Measurements from ENCODE around the gene CARD10.
"Not testable (repeated sequence)": the region's sequence is repeated elsewhere in the genome, so short reads cannot be mapped to it uniquely, and the experiment has no call there.

Gene CARD10

DNA sequence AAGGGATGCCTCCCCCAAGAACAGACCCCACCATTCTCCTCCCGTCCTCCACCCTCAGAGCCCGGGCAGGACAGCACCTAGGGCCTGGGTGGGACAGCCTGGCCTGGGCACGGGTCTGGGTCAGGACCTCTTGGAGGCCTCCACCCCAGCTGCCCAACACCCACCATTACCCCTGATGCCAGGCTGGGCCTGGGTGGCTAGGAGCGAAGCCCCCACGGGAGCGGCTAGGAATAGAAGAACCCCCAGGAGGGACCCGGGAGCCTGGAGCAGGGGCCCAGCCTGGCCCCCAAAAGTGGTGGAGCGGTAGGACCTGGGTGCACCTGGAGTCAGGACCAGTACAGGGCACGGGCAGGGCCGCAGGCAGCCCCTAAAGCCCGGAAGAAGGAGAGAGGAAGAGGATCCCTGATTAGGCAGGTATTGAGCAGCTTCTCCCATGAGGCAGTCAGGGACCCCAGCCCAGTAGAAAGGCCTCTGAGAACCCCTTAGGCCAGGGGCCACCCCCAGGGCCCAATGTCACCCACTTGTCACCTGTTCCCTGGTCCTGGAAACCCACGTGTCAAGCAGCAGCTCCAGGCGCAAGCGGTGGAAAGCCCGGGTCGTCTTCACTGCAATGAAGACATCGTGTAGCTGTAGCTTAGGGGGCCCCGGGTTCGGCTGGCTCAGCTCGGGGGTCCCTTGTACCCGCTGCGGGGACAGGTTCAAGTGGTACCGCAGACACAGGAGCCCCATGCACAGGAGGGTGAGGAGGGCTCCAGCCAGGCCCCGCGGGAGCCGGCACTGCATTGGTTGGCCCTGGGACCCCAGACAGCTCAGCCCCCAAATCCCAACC, 33.6 kb downstream of the CARD10 start:
- DNase-seq = peak; percentile 81

DNA sequence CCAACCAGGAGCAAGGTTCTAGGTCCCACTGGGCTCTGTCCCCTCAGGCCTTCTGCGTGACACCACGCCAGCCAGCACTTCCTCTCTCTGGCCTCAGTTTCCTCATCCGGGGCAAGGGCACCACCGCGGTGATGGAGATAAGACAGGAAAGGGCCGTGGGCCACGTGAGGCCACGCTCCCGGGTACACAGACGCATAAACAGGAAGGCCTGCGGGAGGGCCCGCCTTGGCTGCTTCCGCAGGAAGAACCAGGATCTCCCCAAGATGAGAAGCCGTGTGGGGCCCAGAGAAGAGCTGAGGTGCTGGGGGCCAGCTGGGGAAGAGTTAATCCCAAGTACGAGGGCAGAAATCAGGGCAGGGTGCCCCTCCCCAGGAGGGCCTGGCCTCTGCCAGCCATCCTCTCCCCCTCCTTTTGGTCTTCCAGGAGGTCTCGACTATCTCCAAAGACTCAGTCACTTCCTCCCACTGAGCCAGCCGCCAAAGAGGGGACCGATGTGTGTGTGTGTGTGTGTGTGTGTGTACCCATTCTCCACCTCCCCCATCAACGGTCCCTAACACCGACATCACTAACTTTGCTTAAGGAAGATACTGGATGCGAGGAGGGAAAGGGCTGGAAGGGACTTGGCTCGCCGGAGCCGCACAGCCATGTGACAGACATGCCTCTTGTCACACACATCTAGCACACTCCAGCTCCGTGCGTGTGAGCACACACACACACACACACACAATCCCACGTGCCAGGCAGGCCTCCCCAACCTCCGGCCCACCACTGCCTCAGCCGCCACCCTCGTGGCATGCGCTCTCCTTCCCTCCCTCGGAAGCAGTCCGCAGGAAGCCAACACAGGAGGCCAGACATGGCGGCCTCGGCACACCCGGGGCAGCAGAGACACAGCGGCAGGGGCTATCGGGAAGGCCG, 34.5 kb downstream of the CARD10 start:
- DNase-seq = peak; percentile 91

DNA sequence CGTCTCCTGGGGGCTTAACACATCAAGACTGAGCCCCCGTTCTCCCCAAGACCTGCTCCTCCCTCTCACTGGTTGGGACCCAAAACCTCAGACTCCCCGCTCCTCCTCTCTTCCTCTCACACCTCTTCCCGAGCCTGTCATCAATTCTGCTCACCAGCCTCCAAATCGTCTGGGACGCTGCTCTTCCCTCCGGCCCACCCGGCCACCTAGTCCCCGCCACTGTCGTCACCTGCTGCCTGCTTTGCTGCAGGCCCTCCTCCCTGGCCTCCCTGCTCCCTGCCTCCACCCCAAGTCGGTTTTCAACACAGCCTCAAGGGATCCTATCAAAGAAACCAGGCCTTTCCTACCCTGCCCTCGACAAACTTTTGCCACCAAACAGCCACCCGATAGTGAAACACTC, 36.2 kb downstream of the CARD10 start:
- no peak for DNase-seq

DNA sequence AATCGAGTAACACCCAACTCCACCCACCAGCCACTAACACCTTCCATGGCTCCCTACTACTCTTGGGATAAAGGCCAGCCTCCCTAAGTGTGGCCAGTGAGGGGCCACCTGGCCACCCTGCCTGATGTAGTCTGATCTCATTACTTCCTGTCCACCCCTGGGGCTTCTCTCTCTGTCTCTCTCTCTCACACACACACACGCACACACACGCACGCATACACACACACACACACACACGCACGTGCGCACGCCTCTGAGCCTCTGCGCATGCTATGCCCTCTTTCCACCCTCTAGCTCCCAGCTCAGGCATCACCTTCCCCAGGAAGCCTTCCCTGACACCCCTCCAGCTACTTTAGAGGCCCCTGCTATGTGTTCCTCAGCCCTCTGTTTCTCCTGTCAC, 37.0 kb downstream of the CARD10 start:
- no peak for DNase-seq

DNA sequence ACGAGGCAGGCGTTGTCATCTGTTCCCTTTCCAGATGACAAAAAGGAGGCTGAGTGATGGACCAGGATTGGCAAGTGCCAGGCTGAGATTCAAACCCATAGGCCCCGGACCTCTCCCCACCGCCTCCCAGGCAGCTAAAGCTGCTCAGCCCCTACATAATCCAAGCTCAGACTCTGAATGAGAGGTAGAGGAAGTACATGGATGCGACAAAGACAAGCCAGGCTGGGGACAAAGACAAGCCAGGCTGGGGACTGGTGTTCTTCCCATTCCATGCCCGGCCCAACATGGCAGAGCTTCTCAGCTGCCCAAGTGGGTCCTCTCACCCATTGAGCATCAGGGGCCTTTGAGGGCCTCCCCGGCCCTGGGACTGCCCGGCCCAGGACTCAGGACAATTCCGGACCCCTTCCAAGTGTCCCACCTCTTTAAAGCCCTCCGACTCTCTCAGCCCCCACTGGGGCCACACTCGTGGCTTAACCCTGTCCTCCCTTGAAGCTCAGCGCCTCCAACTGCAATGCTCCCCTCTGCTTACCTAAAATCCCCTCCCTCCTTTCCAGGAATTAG, 37.8 kb downstream of the CARD10 start:
- DNase-seq = no peak

DNA sequence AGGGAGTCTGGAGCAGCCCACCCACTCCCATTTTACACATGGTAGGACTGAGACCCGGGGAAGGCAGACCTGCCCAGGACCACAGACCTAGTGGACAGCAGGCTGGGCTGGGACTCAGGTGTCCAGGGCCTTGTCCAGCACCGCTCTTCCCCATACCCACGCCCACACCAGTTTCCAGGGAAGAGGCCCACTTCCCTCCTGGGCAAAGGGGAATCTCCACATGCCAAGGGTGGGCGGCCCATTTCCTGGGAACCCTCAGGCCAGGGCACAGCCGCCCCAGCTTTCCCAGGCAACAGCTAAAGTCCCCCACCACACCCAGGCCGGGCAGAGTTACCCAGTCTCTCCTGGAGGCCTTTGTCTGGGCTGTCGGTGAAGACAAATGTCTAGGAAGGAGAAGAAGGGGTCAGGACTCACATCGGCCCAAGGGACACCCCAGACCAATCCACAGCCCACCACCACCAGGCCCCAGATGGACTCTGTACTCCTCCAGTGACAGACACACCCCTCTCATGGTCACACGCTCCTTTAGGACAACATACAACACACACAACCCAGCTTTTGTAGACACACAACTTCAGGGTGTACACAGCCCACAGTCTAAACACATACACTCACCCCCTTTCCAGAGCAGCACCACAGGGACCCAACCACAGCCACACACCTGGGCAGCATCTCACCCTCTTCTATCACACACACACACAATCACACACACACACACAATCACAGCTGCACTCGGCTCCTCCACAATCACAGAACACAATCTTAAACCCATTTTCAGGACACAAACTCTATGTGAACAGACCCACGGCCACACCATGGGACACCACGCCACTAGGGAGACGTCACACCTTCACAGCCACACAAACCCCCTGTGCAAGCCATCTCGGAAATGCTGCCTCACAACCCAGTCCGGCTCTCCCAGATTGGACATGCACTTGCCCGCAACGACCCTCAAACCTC, 38.5 kb downstream of the CARD10 start:
- no peak for DNase-seq

DNA sequence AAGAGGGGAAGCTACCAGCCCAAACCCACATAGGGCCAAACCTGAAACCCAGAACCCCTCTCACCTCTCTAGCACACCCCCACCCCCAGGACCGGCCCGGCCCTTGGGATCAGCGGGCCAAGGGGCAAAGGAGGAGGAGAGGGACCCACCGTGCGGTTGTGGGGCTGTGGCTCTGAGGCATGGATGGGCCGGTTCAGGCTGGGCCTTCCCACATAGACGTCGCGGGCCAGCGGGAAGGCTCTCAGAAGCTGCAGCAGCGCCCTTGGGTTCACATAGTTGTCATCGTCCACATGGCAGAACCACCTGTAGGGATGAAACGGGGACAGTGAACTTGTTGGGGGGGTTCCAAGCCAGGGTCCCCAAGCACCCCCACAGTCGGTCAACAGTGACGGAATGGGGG, 40.0 kb downstream of the CARD10 start:
- DNase-seq = no peak

DNA sequence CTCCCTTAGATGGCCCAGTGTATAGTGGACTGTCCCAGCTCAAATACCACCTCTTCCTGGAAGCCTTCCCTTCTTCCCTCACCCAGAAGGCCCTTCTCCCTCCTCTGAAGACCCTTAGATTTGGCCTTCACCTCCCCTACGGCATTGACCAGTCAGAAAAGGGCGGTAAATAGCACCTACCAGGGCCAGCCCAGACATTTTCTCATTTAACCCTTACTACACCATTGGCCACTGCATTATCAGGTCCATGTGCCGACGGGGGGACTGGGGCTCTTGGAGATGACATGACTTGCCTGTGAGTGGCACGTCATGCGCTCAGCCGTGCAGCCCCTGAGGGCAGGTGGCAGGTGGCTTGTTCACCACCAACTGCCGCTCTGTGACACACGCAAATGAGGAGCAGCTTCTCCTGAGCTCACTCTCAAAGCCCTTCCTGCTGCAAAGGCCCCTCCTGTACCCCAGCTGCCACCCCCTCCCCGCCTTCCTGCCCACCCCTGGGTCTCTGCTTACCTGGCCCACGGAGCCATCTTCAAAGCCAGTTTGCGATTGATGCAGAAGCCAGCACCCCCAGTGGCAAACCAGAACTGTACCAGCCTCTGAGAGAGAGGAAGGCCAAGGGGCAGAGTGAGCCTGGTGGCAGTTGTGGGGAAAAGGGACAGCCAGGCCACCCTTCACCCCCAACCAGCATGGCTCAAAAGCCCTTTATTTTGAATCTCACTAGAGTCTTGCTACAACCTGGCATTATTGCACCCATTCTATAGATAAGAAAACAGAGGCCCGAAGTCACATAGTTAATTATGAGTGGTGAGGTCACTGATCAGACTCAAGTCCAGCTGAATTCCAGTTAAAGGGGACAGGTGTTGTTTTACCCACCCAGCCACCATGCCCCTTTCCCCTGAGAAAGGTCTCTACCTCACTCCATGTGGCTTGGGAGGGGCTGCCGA, 42.6 kb downstream of the CARD10 start:
- DNase-seq = no peak

DNA sequence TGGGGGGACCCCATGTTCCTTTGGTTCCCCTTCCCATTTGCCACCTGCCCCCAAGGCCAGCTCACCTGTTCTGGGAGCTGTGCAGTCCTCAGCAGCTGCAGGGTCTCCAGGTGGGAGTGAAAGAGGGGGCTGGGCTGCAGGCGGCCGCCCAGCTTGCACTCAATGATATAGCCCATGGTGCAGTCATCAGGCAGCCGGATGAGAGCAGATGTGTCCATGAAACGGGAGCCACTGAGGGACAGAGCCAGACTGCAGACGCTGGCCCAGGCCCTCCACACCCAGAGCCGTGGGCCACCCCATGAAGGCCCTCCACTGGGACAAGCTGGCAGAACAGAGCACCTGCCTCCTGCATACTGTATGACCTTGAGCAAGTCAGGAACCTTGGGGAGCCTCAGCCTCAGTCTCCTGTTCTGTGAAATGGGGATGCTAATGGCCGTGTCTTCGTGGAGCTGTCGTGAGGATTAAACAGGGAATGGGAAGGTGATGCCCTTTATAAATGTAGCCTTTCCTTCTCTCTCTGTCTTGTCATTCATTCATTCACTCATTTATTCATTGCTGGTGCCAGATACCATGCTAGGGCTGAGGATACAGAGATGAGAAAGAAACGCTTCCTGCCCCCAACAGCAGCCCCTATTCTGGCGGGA, 44.6 kb downstream of the CARD10 start:
- no peak for DNase-seq

DNA sequence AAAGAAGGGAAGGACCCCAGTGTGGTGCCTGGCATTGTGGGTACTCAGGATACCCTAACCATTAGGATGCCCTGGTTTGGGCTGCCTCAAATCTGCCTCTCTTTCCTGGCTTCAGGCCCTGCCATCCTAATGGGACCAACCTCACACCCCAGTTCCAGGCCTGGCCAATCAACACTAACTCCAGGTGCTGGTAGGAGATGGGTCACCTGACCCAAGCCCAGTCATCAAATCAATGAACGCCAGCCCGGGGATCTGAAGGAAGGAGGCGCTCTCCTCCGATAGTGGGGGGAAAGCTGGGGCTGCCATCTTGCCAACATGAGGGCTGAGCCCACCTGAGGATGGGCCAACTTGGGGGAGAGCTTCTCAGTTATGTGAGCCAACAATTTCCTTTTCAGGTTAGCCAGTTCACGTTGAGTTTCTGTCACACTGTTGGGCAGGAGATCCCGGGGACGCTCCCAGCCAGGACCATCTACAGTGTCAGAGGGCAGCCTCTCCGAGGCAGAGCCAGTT, 45.7 kb downstream of the CARD10 start:
- DNase-seq = no peak

DNA sequence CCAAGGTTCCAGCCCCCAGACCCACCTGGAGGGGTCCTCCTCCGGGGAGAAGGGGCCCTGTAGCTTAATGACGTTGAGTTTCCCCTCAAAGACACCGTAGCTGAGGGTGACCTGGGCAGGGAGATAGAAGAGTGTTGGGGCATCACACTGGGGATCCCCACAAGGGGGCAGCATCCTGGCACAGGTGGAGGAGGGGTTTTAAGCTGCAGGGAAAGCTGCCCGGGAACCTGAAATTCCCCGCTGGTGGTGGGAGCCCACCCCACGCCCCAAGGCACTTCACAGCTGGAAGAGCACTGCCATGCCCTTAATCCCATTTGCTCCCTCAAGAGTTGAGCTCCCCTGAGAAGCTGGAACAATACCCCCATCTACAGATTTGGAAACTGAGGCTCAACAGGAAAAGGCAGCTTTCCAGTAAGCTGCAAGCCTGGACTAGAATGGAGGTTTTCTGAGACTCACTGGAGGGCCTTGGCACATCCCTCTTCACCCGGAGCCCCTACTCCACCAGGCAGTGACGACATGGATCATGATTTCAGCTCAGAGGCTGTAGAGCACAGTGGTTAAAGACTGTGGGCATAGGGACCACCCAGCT, 46.7 kb downstream of the CARD10 start:
- no peak for DNase-seq

DNA sequence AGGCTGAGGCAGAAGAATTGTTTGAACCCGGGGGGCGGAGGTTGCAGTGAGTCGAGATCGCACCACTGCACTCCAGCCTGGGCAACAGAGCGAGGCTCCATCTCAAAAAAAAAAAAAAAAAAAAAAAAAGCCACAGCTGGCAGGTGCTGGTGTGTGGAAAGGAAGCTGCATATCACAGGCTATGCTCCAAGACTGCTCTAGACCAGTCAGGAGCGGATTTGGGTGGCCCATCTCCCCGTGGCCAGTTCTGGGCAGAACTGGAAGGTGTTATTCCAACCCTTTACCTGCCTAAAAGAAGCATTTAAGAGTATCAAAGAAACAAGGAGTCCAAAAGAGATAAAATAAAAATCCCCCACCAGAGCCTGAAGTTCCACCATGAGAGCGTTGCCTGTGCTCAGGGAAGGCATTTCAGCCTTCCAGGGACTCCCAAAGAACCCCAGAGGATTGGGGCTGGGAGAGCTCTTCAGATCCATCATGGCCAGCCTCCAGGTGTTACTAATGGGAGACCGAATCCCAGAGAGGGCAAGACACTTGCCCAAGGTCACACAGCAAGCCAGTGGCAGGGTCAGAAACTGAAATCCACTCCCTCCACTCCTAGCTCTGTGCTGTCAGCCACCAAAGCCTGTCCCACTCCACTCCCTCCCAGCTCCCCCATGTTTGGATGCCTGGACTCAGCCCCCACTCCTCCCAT, 47.3 kb downstream of the CARD10 start:
- no peak for DNase-seq

DNA sequence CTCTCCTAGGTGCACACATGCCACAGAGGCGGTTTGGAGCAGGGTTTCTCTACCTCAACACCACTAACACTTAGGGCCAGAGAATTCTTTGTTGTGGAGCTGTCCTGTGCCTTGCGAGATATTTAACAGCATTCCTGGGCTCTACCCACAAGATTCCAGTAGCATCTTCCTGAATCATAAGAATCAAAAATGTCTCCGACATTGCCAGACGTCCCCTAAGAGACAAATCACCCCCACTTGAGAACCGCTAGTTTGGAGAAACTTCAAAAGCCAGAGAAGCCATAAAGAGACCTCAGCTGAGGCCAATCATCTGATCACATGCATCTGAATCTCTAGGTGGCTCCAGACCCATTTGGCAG, 49.1 kb downstream of the CARD10 start:
- no peak for DNase-seq

DNA sequence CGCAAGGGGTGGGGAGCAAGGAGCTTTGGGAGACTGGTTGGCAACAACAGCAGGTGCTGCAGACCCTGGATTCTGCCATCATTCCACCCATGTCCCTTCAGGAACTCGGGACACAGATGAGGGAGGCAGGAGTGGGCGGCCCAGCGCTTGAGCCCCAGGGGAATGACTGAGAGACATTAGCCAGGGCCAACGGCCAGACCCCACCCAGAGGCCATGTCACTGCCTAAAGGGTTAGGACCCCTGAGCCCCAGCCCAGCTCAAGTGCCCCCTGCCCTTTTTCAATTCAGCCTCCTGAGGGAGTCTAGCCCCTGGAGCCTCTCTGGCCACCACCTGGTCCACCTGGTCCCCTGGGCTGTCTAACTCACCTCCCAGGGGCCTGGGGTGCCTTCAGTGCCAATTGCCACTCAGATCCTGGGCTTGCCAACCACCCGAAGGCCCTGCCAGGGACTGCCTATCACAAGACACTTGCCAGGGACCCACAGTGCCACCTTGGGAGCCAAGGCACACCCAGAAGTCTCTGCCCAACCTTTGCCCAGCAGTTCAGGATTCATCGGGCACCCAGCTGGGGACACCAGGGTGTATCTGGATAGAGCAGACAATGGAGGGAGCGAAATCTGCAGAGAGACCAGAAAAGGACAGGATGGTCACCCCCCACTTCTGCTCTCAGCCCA, 49.7 kb downstream of the CARD10 start:
- no peak for DNase-seq

DNA sequence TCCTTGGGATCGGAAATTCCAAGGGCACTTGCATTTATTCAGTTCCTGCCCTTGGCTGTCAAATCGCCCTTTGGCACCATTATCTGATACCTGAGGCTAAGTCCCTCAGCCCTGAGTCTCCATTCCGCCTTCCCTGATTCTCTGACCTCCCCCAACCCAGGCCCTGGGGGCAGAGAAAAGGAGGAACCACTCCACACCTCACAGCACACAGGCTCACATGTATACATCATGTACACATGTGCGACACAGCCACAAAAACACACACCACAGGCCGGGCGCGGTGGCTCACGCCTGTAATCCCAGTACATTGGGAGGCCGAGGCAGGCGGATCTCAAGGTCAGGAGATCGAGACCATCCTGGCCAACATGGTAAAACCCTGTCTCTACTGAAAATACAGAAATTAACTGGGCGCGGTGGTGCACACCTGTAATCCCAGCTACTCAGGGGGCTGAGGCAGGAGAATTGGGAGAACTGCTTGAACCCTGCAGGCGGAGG, 51.0 kb downstream of the CARD10 start:
- DNase-seq = not testable (repeated sequence)

DNA sequence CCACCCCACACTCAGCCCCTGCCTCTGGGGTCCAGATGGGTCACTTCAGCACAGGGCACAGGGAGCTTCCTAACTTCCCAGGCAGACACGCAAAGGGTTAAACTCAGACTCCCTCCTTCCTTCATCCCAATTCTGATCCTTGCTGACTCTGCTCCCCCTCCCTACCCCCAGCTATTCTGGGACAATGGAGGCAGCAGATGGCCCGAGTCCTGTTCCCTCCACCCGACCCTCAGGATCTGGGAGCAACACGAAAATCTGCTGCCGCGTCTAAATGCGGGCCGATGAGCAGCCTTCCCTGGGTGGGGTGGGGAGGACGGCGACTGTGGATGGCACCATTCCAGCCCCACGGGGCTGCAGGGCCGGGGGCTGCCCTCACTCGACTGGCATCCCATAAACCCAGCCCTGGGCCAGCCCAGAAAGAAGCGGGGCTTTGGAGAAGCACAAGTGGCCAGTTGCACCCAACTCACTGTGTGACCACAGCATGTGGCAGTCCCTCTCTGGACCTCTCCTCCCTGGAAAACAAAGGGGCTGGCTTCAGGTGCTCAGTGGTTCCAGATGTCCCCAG, 51.7 kb downstream of the CARD10 start:
- no peak for DNase-seq

DNA sequence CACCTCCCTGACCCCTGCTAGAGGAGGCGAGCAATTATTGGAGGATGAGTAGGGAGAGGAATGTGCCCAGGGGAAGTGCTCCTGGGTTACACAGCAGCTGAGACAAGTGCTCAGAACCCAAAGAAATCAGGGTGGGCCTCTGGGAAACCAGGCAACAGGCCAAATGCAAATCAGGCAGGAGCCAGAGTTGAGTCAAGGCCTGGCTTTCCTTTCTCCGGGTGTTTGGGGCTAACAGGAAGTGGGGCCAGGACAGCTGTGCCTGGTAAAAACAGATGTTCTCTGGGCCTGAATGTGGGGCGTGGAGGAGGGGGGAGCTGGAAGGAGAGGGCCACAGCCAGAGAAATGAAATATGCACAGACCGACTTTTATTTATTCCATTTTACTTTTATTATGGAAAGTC, 55.0 kb downstream of the CARD10 start:
- DNase-seq = no peak

DNA sequence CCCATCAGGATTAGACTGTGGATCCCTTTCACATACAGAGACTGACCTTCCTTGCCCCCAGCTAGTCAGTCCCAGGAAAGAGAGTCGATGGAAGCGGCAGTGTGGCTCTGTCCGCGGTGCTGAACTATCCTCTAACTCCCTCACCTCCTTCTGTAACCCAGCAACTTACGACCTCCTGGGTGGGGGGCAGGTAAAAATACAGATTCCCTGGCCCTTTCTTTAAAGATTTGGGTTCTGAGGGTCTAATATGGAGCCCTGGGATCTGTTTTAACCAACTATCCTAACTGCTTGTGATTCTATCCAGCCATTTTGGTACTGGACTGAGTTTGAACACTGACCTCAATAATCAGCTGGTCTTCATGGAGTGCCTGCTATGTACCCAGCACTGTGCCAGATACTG, 56.2 kb downstream of the CARD10 start:
- DNase-seq = no peak

DNA sequence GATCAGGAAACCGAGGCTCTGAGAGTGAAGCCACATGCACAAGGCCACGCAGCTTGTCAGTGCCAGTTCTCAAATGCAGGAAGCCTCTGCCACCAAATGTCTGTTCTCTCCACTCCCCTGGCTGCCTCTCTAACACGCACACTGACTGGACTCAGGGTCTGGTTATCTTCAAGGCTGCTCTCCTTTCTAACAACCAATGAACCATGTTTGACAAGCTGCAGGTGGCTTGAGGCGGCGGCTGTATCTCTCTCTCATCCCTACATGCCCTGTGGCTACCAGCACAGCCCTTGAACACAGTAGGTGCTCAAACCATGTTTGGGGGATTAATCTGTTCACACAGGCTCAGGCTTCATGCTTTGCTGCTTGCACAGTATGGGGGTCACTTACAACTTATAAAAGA, 56.8 kb downstream of the CARD10 start:
- no peak for DNase-seq
